ENCODE data around the gene POC1B. TPM values are rescaled to one million over a fixed set of nuclear protein-coding genes. Genes with fewer than 3 reads are reported as not detected.

Gene POC1B
- polyA plus RNA-seq, 1 donor from 2014 or later = 10.0 TPM

- Histone ChIP-seq H3K36me3 (ENCODE audit: insufficient read depth, low read length) (no peaks in the 10 kb centered on the region), H3K9me2 (ENCODE audit: insufficient read depth, low read length) (no peaks in the 10 kb centered on the region), H4K20me1 (ENCODE audit: insufficient read depth) (no peaks in the 10 kb centered on the region), H3K9me3 (ENCODE audit: low read length) (no peaks in the 10 kb centered on the region), H3K27me3 (ENCODE audit: insufficient read depth, low read depth, low read length) (no peaks in the 10 kb centered on the region), H3F3A (ENCODE audit: insufficient read depth, low read length, poor library complexity, severe bottlenecking) (no peaks in the 10 kb centered on the region), H3K27ac (ENCODE audit: low read length) (no peak overlapping the region), H3K4me3 (ENCODE audit: low read length) (no peak overlapping the region), H3K4me2 (ENCODE audit: low read length) (no peak overlapping the region), H2AFZ (ENCODE audit: low read depth, low read length) (no peak overlapping the region), H3K79me2 (replicated peaks; ENCODE audit: insufficient read depth, low read length) (no peaks in the 10 kb centered on the region), H3K9ac (ENCODE audit: low read length) (no peak overlapping the region)
- TF ChIP-seq MXI1 (conservative IDR thresholded peaks at IDR 0.05; ENCODE audit: poor library complexity, severe bottlenecking) (no peak), POLR2AphosphoS5 (IDR thresholded peaks at IDR 0.05) (no peak), REST (IDR thresholded peaks at IDR 0.05; ENCODE audit: borderline replicate concordance) (no peak), CTCF (IDR thresholded peaks at IDR 0.05; ENCODE audit: poor library complexity, severe bottlenecking) (no peak), EZH2 (IDR thresholded peaks at IDR 0.05; ENCODE audit: borderline replicate concordance, insufficient read depth, low read length, poor library complexity, severe bottlenecking) (no peak), TAF1 (IDR thresholded peaks at IDR 0.05; ENCODE audit: low read depth) (no peak), SMC3 (conservative IDR thresholded peaks at IDR 0.05; ENCODE audit: poor library complexity) (no peak), RAD21 (conservative IDR thresholded peaks at IDR 0.05) (no peak), EP300 (conservative IDR thresholded peaks at IDR 0.05; ENCODE audit: poor library complexity, severe bottlenecking) (no peak)
Measured at GRCh38 chr12:89544681-89545184, 18.9 kb upstream of the POC1B start.

GRCh38 chr12:89544022-89544421 is 18.2 kb upstream of the POC1B start:
- no peaks in the 10 kb centered on the region for H4K20me1 ChIP-seq (ENCODE audit: insufficient read depth)
- no peak overlapping the region for H2AFZ ChIP-seq (ENCODE audit: low read depth, low read length)
- H3K27ac ChIP-seq (ENCODE audit: low read length) = no peak overlapping the region
- H3K9me2 ChIP-seq (ENCODE audit: insufficient read depth, low read length) = no peaks in the 10 kb centered on the region
- H3K36me3 ChIP-seq (ENCODE audit: insufficient read depth, low read length) = no peaks in the 10 kb centered on the region
- no peak overlapping the region for H3K9ac ChIP-seq (ENCODE audit: low read length)
- H3K4me3 ChIP-seq (ENCODE audit: low read length) = no peak overlapping the region
- H3F3A ChIP-seq (ENCODE audit: insufficient read depth, low read length, poor library complexity, severe bottlenecking) = no peaks in the 10 kb centered on the region
- TF ChIP-seq TAF1 (IDR thresholded peaks at IDR 0.05; ENCODE audit: low read depth) (no peak), MXI1 (conservative IDR thresholded peaks at IDR 0.05; ENCODE audit: poor library complexity, severe bottlenecking) (no peak), SMC3 (conservative IDR thresholded peaks at IDR 0.05; ENCODE audit: poor library complexity) (no peak), REST (IDR thresholded peaks at IDR 0.05; ENCODE audit: borderline replicate concordance) (no peak), RAD21 (conservative IDR thresholded peaks at IDR 0.05) (no peak), EP300 (conservative IDR thresholded peaks at IDR 0.05; ENCODE audit: poor library complexity, severe bottlenecking) (no peak), EZH2 (IDR thresholded peaks at IDR 0.05; ENCODE audit: borderline replicate concordance, insufficient read depth, low read length, poor library complexity, severe bottlenecking) (no peak), CTCF (IDR thresholded peaks at IDR 0.05; ENCODE audit: poor library complexity, severe bottlenecking) (no peak), POLR2AphosphoS5 (IDR thresholded peaks at IDR 0.05) (no peak)
- no peaks in the 10 kb centered on the region for H3K9me3 ChIP-seq (ENCODE audit: low read length)
- H3K4me2 ChIP-seq (ENCODE audit: low read length) = no peak overlapping the region
- H3K79me2 ChIP-seq (replicated peaks; ENCODE audit: insufficient read depth, low read length) = no peaks in the 10 kb centered on the region
- H3K27me3 ChIP-seq (ENCODE audit: insufficient read depth, low read depth, low read length) = no peaks in the 10 kb centered on the region

Measured in neural cell (in vitro differentiated cells).